ENCODE data around the gene MTF2. TPM values are rescaled to one million over a fixed set of nuclear protein-coding genes. Genes with fewer than 3 reads are reported as not detected.

Gene MTF2
- total RNA-seq, result 39.3 and 41.2 TPM in 2 replicates

DNA sequence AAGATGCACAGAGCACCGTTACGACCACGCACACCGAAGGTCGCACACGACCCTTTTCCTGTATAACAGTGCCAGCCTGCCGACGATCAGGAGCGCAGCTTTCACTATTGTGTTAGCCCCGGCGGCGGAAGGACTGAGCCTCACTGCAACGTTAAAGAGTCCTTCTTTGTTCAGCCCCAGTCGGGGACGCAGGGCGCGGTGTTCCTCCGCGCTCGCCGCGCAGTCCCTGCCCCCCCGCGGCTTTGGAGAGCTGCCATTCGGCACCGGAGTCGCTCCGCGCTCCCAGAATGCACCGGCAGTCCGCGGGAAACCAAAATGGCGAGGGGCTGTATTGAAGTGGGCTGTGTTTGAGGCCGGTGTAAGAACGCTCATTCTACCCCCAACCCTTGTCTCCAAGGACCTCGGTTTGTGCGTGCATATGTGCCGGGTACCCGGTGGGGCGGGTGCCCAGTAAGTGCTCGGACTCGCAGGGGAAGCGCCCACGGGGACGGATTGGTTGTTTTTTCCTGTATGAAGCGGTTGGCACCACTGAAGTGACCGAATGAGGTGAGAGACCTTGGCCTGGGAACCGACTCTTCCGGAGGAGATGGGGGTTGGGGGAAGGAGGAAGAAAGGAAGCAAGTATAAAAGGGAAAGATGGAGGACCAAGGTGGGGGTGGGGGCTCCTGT lies at the start of gene MTF2:
Gene MTF2, plus strand, starts transcription at position 298 of the 669 bp plus-strand sequence. Its CDS starts 244 bp downstream, at position 542.

GRCh38 chr1:93179886-93180722 lies 101.0 kb downstream of the MTF2 start, which contains the start of gene TMED5:
Gene TMED5 (minus strand): TSS chr1:93180413. CDS start chr1:93180242, 171 bp downstream.

GRCh38 chr1:93180723-93181613 lies 101.9 kb downstream of the MTF2 start, which contains the start of gene CCDC18:
Gene CCDC18 (plus strand): TSS chr1:93180724. CDS start chr1:93183362, 2,638 bp downstream.

Other genes starting within 250 kb of the MTF2 start
- gene RPL5, start 247.2 kb upstream of the MTF2 start, total RNA-seq, result 1,075 and 1,672 TPM in 2 replicates
- 0.65 and 0.76 TPM in 2 replicates for gene DIPK1A, start 117.8 kb upstream of the MTF2 start, total RNA-seq
- 44.4 and 46.4 TPM in 2 replicates for gene TMED5, start 101.1 kb downstream of the MTF2 start, total RNA-seq
- 9.1 and 18.8 TPM in 2 replicates for gene CCDC18, start 101.4 kb downstream of the MTF2 start, total RNA-seq

All from epithelial cell of umbilical artery (primary cell).